ENCODE results near the gene SLX4.

The SLX4 gene

GRCh38 chr16:3548859-3549258 lies 62.5 kb downstream of the SLX4 start:
- no peak for DNase-seq

GRCh38 chr16:3548445-3548844 lies 63.0 kb downstream of the SLX4 start:
- DNase-seq, result no peak

- DNase-seq, result no peak
These were observed 64.3 kb downstream of the SLX4 start for GRCh38 chr16:3546986-3547682.

GRCh38 chr16:3542601-3543373 lies 68.6 kb downstream of the SLX4 start:
- no peak for DNase-seq

GRCh38 chr16:3541527-3542155 lies 69.8 kb downstream of the SLX4 start:
- DNase-seq, result no peak

GRCh38 chr16:3538222-3538621 lies 73.2 kb downstream of the SLX4 start:
- DNase-seq, result no peak

GRCh38 chr16:3536851-3537250 lies 74.6 kb downstream of the SLX4 start:
- DNase-seq, result no peak

- DNase-seq, result no peak
These were observed 75.1 kb downstream of the SLX4 start for GRCh38 chr16:3536271-3536731.

GRCh38 chr16:3534126-3534525 lies 77.3 kb downstream of the SLX4 start:
- DNase-seq, result no peak

GRCh38 chr16:3532741-3533140 lies 78.7 kb downstream of the SLX4 start:
- no peak for DNase-seq

All from NCI-H2107 (cell line).